ENCODE results near the gene TCP11L2. TPM values are rescaled to one million over a fixed set of nuclear protein-coding genes. Genes with fewer than 3 reads are reported as not detected.

The TCP11L2 gene
- total RNA-seq, 1 donor: 25.0 TPM

DNA sequence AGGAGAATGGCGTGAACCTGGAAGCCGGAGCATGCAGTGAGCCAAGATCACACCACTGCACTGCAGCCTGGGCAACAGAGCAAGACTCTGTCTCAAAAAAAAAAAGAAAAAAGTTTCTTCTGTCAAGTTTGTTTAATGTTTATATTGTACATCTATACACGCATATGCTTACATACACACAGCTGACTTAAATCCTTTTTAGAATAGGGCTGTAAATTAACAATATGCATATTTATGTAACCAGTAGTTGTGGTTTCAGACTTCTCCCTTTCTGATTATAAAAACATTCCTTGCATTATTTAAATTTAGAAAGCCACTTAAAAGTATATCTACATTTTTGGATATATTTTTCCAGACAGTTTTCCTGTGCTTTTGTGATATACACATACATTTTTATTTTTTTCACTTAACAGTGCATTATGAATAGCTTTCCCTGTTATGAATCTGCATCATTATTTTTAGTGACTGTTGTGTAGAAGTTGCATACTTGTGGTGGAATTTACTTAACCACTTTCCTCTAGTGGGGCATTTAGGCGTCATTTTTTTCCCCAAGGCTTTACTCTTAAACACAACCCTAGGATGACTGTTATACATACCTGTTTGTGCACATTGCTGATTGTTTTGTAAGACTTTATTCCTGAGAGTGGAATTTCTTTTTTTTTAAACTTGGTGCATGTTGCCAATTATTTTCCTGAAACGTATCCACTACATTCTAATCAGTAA lies 84.4 kb downstream of the TCP11L2 start:
- no peak overlapping the region for H3K4me3 ChIP-seq (ENCODE audit: low read depth, low read length)
- peak; percentile 50 for DNase-seq (ENCODE audit: low read depth)
- TF ChIP-seq, protein P1, sequence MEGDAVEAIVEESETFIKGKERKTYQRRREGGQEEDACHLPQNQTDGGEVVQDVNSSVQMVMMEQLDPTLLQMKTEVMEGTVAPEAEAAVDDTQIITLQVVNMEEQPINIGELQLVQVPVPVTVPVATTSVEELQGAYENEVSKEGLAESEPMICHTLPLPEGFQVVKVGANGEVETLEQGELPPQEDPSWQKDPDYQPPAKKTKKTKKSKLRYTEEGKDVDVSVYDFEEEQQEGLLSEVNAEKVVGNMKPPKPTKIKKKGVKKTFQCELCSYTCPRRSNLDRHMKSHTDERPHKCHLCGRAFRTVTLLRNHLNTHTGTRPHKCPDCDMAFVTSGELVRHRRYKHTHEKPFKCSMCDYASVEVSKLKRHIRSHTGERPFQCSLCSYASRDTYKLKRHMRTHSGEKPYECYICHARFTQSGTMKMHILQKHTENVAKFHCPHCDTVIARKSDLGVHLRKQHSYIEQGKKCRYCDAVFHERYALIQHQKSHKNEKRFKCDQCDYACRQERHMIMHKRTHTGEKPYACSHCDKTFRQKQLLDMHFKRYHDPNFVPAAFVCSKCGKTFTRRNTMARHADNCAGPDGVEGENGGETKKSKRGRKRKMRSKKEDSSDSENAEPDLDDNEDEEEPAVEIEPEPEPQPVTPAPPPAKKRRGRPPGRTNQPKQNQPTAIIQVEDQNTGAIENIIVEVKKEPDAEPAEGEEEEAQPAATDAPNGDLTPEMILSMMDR (IDR thresholded peaks at IDR 0.05; ENCODE audit: insufficient read depth, low read depth, low read length): no peak

DNA sequence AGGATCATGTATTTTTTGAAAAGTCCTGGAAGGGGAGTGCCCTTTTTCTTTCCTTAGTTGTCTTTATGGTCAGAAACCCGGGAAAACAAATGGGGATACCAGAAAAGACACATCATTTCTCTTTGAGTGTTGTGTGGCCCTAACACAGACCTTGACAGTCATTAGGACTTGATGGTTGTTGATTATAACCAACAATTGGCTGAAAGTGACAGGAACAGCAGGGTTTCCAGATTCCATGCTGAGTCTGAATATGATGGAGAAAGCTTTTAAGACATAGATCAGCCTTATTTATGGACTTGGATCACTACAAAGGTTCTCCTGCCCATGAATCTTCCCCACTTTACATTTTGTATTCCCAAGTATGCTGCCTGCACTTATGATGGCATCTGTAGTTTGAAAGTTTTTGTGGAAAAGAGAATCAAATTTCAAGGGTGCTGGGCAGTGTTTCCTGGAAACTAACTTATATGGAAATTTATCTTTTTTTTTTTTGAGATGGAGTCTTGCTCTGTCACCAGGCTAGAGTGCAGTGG lies 85.4 kb downstream of the TCP11L2 start:
- TF ChIP-seq, protein P1 (IDR thresholded peaks at IDR 0.05; ENCODE audit: insufficient read depth, low read depth, low read length): no peak
- DNase-seq (ENCODE audit: low read depth): no peak
- no peak overlapping the region for H3K4me3 ChIP-seq (ENCODE audit: low read depth, low read length)

DNA sequence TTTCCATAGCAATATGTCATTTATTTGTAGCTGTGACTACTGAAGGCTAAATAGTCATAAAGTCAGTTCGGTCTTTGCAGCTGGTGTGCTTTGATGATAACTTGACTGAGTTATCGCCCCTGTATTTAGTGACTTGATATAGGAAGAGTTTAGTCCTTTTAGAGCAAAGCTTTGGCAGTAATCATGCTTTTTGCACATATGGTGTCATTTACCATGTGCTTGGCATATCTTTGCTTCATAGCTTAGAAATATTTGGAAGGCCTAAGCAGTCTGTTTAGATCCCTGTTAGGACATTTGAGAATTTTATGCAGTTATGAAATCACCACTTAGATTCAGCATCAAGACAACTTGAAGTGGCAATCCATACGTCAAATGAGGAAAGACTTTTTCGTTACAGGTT lies 86.6 kb downstream of the TCP11L2 start:
- no peak overlapping the region for H3K4me3 ChIP-seq (ENCODE audit: low read depth, low read length)
- TF ChIP-seq, protein P1 (IDR thresholded peaks at IDR 0.05; ENCODE audit: insufficient read depth, low read depth, low read length): no peak
- DNase-seq (ENCODE audit: low read depth): peak; percentile 7

DNA sequence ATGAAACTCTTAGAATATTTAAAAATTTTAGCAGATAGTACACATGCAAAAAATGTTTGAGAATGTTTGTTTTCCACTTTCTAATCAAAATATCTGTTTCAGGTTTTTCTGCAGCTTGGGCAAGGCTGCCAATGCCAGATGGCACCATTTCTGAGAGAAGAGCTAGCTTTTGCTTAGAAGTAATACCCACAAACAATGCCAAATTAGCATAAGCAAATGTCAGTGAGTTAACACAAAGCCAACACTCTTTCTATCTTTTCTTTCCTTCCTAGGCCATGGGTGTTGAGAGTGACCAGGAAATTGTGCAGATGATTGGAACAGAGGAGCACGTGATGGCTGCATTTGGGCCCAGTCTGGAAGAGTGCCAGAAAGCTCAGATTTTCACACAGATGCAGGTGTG lies 90.2 kb downstream of the TCP11L2 start:
- H3K4me3 ChIP-seq (ENCODE audit: low read depth, low read length): no peak overlapping the region
- DNase-seq (ENCODE audit: low read depth): no peak
- TF ChIP-seq, protein P1 (IDR thresholded peaks at IDR 0.05; ENCODE audit: insufficient read depth, low read depth, low read length): no peak

Small RNA genes lying within 50 kb of the gene (small RNA-seq; reads per million reads assigned to genes)
- not detected for gene RNU7-94P

Other genes with a start within 250 kb of the TCP11L2 start
- gene NUAK1, start 163.8 kb upstream of the TCP11L2 start, total RNA-seq: 82.8 and 84.6 TPM in 2 replicates
- gene CKAP4, start 54.7 kb upstream of the TCP11L2 start, total RNA-seq: 253 and 310 TPM in 2 replicates
- 15.1 and 16.8 TPM in 2 replicates for gene POLR3B, start 55.0 kb downstream of the TCP11L2 start, total RNA-seq

Measured in fibroblast of villous mesenchyme (primary cell).